Kidney (tissue), 14 donors: ENCODE data around the gene RASGRF2. TPM values are rescaled to one million over a fixed set of nuclear protein-coding genes. Genes with fewer than 3 reads are reported as not detected.

Experiments
- DNase-seq, 5 donors: peaks; one replicate each; pipeline ENCODE4 v3.0.0-alpha.2; 2013 to 2020
- FAIRE-seq: peaks from 2 replicates; lab custom pipeline; 2012; peaks lifted over from hg19 to GRCh38; lab: Jason Lieb, UNC
- H3K27ac ChIP-seq, 2 donors: one replicate each; pipeline ENCODE4 v1.7.0; 2013; ENCODE audit warnings: low read depth in 2 of 2, low read length in 2 of 2, inconsistent platforms in 1 of 2
- H3K27me3 ChIP-seq: one replicate; pipeline ENCODE4 v1.7.1; 2013; ENCODE audit warnings: low read length, inconsistent platforms; ENCODE audit not compliant: control insufficient read depth, insufficient read depth
- H3K36me3 ChIP-seq, 3 donors: one replicate each; pipeline versions ENCODE4 v1.7.0 to v1.7.1; 2013; ENCODE audit warnings: low read length in 3 of 3, control low read depth in 1 of 3, inconsistent platforms in 1 of 3; ENCODE audit not compliant: insufficient read depth in 3 of 3, control insufficient read depth in 2 of 3
- H3K4me1 ChIP-seq, 3 donors: one replicate each; pipeline versions ENCODE4 v1.7.0 to v1.7.1; 2013; ENCODE audit warnings: low read length in 3 of 3, inconsistent platforms in 1 of 3, low read depth in 1 of 3; ENCODE audit not compliant: control insufficient read depth in 2 of 3, insufficient read depth in 2 of 3
- H3K4me3 ChIP-seq, 3 donors: one replicate each; pipeline versions ENCODE4 v1.7.0 to v1.8.1; 2013; ENCODE audit warnings: low read length in 3 of 3, control low read depth in 1 of 3, inconsistent platforms in 1 of 3
- H3K9ac ChIP-seq, 3 donors: one replicate each; pipeline versions ENCODE4 v1.7.0 to v1.7.1; 2013; ENCODE audit warnings: low read length in 3 of 3, control low read depth in 1 of 3, inconsistent platforms in 1 of 3
- H3K9me3 ChIP-seq, 3 donors: one replicate each; pipeline versions ENCODE4 v1.7.0 to v1.7.1; 2013; ENCODE audit warnings: low read length in 3 of 3, control low read depth in 1 of 3, inconsistent platforms in 1 of 3; ENCODE audit not compliant: control insufficient read depth in 2 of 3, insufficient read depth in 1 of 3
- intact Hi-C: fragments of 100-400 bp; cut with DNase I; formaldehyde crosslinking; loops from one replicate; pipeline ENCODE4 v1.11.1; 2022
- polyA plus RNA-seq: library from polyadenylated mRNA; stranded (reverse); fragments of 350-450 nt; fragmentation: Illumina TruSeq; extraction: RNeasy Lipid Tissue Mini Kit (QIAGEN cat#74804); gene quantifications from one replicate; pipeline ENCODE4 v1.2.3, GENCODE V29; 2014; ENCODE audit warnings: low read depth, low replicate concordance; ENCODE audit not compliant: insufficient read depth
- total RNA-seq: library from RNA; stranded (reverse); fragmentation: NEBNext Ultra II Directional; extraction: Animal tissue kit (Norgen Biotek cat#: 25700); gene quantifications from one replicate; pipeline ENCODE4 v1.2.1, GENCODE V29; 2021
- TF ChIP-seq, protein P1 (sequence below): IDR thresholded peaks from 3 replicates; pipeline ENCODE4 v1.5.1; 2012; ENCODE audit warnings: mild to moderate bottlenecking, moderate library complexity, borderline replicate concordance; ENCODE audit not compliant: insufficient read depth; ENCODE audit errors: extremely low read depth
- donor health status: control.
- donor health status: control.
- donor health status: control.
- donor health status: control.
- donor health status: control.
- donor health status: DM: yes; HTN: yes; CAD: no.
- donor health status: Normal renal cell carcinoma (clear cell type).

The RASGRF2 gene
- total and polyA plus RNA-seq, 2 donors from 2014 or later: 4.9 to 14.7 TPM

DNA sequence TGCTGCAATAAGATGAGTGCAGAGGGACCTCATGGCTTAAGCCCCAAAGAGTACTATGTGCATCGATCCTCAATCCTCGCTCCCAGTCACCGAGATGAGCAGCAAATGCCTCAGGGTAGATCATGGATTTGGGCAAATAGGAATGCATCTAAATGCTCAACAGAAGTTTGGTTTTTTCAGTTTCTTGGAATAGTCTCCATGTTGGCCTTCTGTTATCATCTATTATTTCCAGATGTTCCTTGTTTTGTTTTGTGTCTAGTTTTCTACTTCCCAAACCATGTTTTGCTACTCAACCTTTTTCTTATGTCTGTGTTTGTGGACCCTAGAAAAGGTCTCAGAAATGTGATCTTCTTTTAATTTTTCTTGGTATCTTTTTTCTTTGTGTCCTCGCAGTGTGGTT lies 43.5 kb upstream of the RASGRF2 start:
- no peak for FAIRE-seq
- peaks cover 0 to 7% (median 0%) of the 10 kb centered on the region in 3 donors for H3K9me3 ChIP-seq

DNA sequence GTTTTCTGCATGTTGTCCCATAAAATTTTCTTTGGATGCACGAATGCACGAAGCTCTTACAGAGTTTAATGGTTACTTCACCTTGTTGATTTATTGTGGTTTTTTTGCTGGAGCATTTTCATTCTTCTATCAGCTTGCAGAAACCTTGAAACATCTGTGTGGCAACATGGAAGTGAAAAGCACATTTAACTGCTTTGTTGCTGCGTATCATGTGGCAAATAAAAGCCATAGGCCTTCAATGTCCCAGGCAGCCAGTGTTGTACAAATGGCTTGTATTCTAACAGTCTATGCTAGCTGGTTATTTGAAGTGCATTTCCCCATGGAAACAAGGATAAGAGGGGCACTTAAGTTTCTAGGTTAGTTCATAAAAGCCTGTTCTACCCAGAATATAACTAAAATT lies 42.5 kb upstream of the RASGRF2 start:
- Histone ChIP-seq H3K27me3 (no peaks in the 10 kb centered on the region), H3K9ac (no peak overlapping the region), H3K9me3 (peaks cover 0 to under 1% (median 0%) of the 10 kb centered on the region in 3 donors), H3K27ac (no peak overlapping the region), H3K36me3 (no peaks in the 10 kb centered on the region), H3K4me3 (no peak overlapping the region), H3K4me1 (no peaks in the 10 kb centered on the region)
- TF ChIP-seq, protein P1, sequence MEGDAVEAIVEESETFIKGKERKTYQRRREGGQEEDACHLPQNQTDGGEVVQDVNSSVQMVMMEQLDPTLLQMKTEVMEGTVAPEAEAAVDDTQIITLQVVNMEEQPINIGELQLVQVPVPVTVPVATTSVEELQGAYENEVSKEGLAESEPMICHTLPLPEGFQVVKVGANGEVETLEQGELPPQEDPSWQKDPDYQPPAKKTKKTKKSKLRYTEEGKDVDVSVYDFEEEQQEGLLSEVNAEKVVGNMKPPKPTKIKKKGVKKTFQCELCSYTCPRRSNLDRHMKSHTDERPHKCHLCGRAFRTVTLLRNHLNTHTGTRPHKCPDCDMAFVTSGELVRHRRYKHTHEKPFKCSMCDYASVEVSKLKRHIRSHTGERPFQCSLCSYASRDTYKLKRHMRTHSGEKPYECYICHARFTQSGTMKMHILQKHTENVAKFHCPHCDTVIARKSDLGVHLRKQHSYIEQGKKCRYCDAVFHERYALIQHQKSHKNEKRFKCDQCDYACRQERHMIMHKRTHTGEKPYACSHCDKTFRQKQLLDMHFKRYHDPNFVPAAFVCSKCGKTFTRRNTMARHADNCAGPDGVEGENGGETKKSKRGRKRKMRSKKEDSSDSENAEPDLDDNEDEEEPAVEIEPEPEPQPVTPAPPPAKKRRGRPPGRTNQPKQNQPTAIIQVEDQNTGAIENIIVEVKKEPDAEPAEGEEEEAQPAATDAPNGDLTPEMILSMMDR: no peak
- intact Hi-C loops: no loop called here
- FAIRE-seq (no peak), DNase-seq (peak in 2 of 5 donors; percentile 52 to 64)

More for the DNA sequence above, 43.5 kb upstream of the RASGRF2 start:
- Histone ChIP-seq H3K36me3 (no peaks in the 10 kb centered on the region), H3K9ac (no peak overlapping the region), H3K27ac (no peak overlapping the region), H3K4me1 (no peaks in the 10 kb centered on the region), H3K27me3 (no peaks in the 10 kb centered on the region), H3K4me3 (no peak overlapping the region)
- intact Hi-C loops: no loop called here
- no peak for DNase-seq
- TF ChIP-seq, protein P1: no peak

DNA sequence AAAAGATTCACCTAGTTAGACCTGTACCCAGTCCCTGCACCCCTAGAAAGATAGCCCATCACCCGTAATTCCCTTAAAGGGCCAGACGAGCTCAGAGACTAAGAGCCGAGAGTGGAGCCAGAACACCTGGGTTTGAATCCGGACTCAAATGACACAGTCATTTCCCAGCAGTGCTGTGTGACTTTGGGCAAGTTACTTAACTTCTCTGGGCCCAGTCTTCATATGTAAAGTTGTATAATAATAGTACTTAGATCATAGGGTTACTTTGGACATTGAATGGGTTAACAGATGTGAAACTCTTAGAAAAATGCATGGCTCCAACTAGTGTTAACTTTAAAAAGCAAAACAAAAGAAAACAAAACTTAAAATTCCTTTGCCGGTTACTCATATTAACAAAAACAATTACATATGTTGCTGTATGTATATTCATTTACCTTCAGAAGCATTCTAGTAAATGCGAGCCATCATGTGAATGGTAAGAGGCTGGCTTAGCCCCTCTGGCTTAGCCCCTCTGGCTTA lies 40.4 kb upstream of the RASGRF2 start:
- no peak overlapping the region for H3K4me3 ChIP-seq
- intact Hi-C loops: no loop called here
- H3K27me3 ChIP-seq: no peaks in the 10 kb centered on the region
- no peaks in the 10 kb centered on the region for H3K9me3 ChIP-seq
- no peak overlapping the region for H3K27ac ChIP-seq
- TF ChIP-seq, protein P1: no peak
- H3K36me3 ChIP-seq: no peaks in the 10 kb centered on the region
- H3K9ac ChIP-seq: no peak overlapping the region
- DNase-seq (no peak), FAIRE-seq (no peak)
- H3K4me1 ChIP-seq: no peaks in the 10 kb centered on the region

DNA sequence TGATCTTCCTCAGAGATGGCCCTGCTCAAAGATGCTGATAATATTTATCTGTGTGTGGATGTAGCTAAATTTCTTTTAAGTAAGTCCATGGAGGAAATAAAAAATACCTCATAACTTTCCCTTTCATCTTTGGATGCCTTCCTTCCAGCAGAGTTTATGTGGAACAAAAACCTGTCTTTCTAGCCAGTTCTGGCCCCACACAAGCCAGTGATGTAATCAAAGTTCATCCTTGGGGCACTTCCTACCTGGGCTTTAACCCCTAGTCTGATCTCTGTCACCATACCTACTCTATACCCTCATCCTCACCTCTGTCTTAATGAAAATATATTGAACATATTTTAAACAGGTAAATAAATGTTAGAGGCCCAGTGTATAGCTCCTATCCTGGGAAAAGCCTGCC lies 39.8 kb upstream of the RASGRF2 start:
- DNase-seq (no peak), FAIRE-seq (no peak)
- Histone ChIP-seq H3K27ac (no peak overlapping the region), H3K4me1 (no peaks in the 10 kb centered on the region), H3K9ac (no peak overlapping the region), H3K36me3 (no peaks in the 10 kb centered on the region), H3K4me3 (no peak overlapping the region), H3K27me3 (no peaks in the 10 kb centered on the region), H3K9me3 (no peaks in the 10 kb centered on the region)
- intact Hi-C loops: no loop called here
- TF ChIP-seq, protein P1: no peak
